Measurements from ENCODE around the gene RYR2. TPM values are rescaled to one million over a fixed set of nuclear protein-coding genes. Genes with fewer than 3 reads are reported as not detected.

Gene RYR2
- total and polyA plus RNA-seq, 2 of the 8 experiments (the other 6 are each of a cell fraction or from before 2014, with no cell fraction given) = 1.3 to 4.4 TPM

- DNase-seq (ENCODE audit: low read depth in 1 of 2, low spot score in 2 of 2) (no peak), FAIRE-seq (no peak)
- H3K79me2 ChIP-seq (ENCODE audit: control insufficient read depth in 1 of 2, insufficient read depth in 2 of 2, low read length in 2 of 2) = no peaks in the 10 kb centered on the region
- no peak overlapping the region for H3K4me3 ChIP-seq (ENCODE audit: extremely low read depth in 1 of 4, insufficient read depth in 2 of 4, low read depth in 3 of 4, low read length in 4 of 4)
- H3K14ac ChIP-seq (ENCODE audit: insufficient read length) = no peak overlapping the region
- no peak overlapping the region for H2BK12ac ChIP-seq (ENCODE audit: low read depth, low read length)
- H3K27ac ChIP-seq (ENCODE audit: low read depth, low read length) = no peak overlapping the region
- H3K9ac ChIP-seq (replicated peaks in 1 of 4; ENCODE audit: extremely low read depth in 1 of 4, low read depth in 3 of 4, low read length in 3 of 4) = no peak overlapping the region
- no peak overlapping the region for H3K23ac ChIP-seq (ENCODE audit: insufficient read length)
- H3K23me2 ChIP-seq (ENCODE audit: low read depth, low read length) = no peaks in the 10 kb centered on the region
- no peak overlapping the region for H4K91ac ChIP-seq (replicated peaks; ENCODE audit: insufficient read length, low read length)
- H3K9me3 ChIP-seq (ENCODE audit: insufficient read depth in 2 of 2, low read depth in 1 of 2, low read length in 1 of 2) = no peaks in the 10 kb centered on the region
- no peak overlapping the region for H2BK20ac ChIP-seq (ENCODE audit: low read length)
- H3K4me2 ChIP-seq (ENCODE audit: insufficient read depth in 1 of 2, low read depth in 2 of 2, low read length in 2 of 2) = no peak overlapping the region
- H3K4me1 ChIP-seq (replicated peaks in 1 of 4; ENCODE audit: control insufficient read depth in 3 of 4, insufficient read depth in 4 of 4, low read length in 3 of 4) = no peaks in the 10 kb centered on the region
- H2AFZ ChIP-seq (ENCODE audit: low read length) = no peak overlapping the region
- H3K18ac ChIP-seq (ENCODE audit: extremely low read depth, low read length) = no peak overlapping the region
- H3K56ac ChIP-seq (replicated peaks; ENCODE audit: insufficient read length, low read depth, low read length) = no peak overlapping the region
- no peaks in the 10 kb centered on the region for H3K36me3 ChIP-seq (ENCODE audit: control insufficient read depth in 2 of 4, insufficient read depth in 4 of 4, low read length in 3 of 4)
- H3K27me3 ChIP-seq (replicated peaks in 1 of 4; ENCODE audit: control insufficient read depth in 3 of 4, extremely low read depth in 1 of 4, insufficient read depth in 3 of 4, low read length in 3 of 4) = no peaks in the 10 kb centered on the region
- H3K79me1 ChIP-seq (ENCODE audit: low read depth, low read length) = no peaks in the 10 kb centered on the region
- CTCF ChIA-PET (ENCODE audit: partially characterized antibody) = no interaction called here
- POLR2A ChIA-PET (ENCODE audit: partially characterized antibody) = no interaction called here
- H3K4ac ChIP-seq (replicated peaks; ENCODE audit: insufficient read length, low read depth, low read length) = no peak overlapping the region
- H4K5ac ChIP-seq (ENCODE audit: insufficient read length, low read depth, low read length) = no peak overlapping the region
- H2BK15ac ChIP-seq (ENCODE audit: low read length) = no peak overlapping the region
- no peak overlapping the region for H2BK5ac ChIP-seq (ENCODE audit: low read depth, low read length)
- H2BK120ac ChIP-seq (replicated peaks; ENCODE audit: low read depth, low read length) = no peak overlapping the region
- H2AK5ac ChIP-seq (ENCODE audit: low read depth, low read length) = no peak overlapping the region
- no peak overlapping the region for H4K8ac ChIP-seq (ENCODE audit: extremely low read depth, insufficient read depth, low read length)
- H4K20me1 ChIP-seq (replicated peaks in 1 of 2; ENCODE audit: control insufficient read depth in 1 of 2, insufficient read depth in 2 of 2, low read length in 2 of 2) = no peaks in the 10 kb centered on the region
- TF ChIP-seq HDAC2 (IDR thresholded peaks at IDR 0.05; ENCODE audit: borderline replicate concordance in 1 of 2, low read depth in 2 of 2, low read length in 2 of 2) (no peak), CHD1 (IDR thresholded peaks at IDR 0.05; ENCODE audit: low read depth, low read length) (no peak), NANOG (IDR thresholded peaks at IDR 0.05; ENCODE audit: insufficient read depth, low read depth, low read length, poor library complexity, severe bottlenecking) (no peak), KDM1A (IDR thresholded peaks at IDR 0.05; ENCODE audit: borderline replicate concordance, low read length) (no peak), SAP30 (IDR thresholded peaks at IDR 0.05; ENCODE audit: insufficient read depth, insufficient replicate concordance, low read length) (no peak), SIX5 (IDR thresholded peaks at IDR 0.05; ENCODE audit: low read depth, low read length) (no peak), TAF1 (IDR thresholded peaks at IDR 0.05; ENCODE audit: low read depth, low read length) (no peak), SIN3A (conservative IDR thresholded peaks at IDR 0.05 in 1 of 2, IDR thresholded peaks at IDR 0.05 in 1 of 2; ENCODE audit: low read depth in 1 of 2, low read length in 2 of 2) (no peak), EZH2 (IDR thresholded peaks at IDR 0.05; ENCODE audit: low read depth, low read length, severe bottlenecking) (no peak), CHD2 (IDR thresholded peaks at IDR 0.05; ENCODE audit: low read length) (no peak), YY1 (IDR thresholded peaks at IDR 0.05; ENCODE audit: low read depth, low read length) (no peak), CBX8 (IDR thresholded peaks at IDR 0.05; ENCODE audit: borderline replicate concordance, low read depth, low read length) (no peak), BRCA1 (IDR thresholded peaks at IDR 0.05; ENCODE audit: low read depth, low read length) (no peak)
- TF ChIP-seq, protein P1, sequence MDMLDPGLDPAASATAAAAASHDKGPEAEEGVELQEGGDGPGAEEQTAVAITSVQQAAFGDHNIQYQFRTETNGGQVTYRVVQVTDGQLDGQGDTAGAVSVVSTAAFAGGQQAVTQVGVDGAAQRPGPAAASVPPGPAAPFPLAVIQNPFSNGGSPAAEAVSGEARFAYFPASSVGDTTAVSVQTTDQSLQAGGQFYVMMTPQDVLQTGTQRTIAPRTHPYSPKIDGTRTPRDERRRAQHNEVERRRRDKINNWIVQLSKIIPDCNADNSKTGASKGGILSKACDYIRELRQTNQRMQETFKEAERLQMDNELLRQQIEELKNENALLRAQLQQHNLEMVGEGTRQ (IDR thresholded peaks at IDR 0.05; ENCODE audit: low read length) = no peak
These were observed 216.9 kb downstream of the RYR2 start for GRCh38 chr1:237258871-237259270.
